Stimulated activated CD8-positive, alpha-beta memory T cell treated with anti-CD3 and anti-CD28 coated beads, Interleukin-15, amount 100 ng/mL, for 48 hours (primary cell): ENCODE results near the gene ZBED5.
"Not testable (repeated sequence)": the region's sequence is repeated elsewhere in the genome, so short reads cannot be mapped to it uniquely, and the experiment has no call there.

ENCODE experiments used
- DNase-seq, 2 donors: peaks; one replicate each; pipeline ENCODE4 v3.0.0-alpha.2; 2020; ENCODE audit warnings: low read depth in 2 of 2

Gene ZBED5

DNA sequence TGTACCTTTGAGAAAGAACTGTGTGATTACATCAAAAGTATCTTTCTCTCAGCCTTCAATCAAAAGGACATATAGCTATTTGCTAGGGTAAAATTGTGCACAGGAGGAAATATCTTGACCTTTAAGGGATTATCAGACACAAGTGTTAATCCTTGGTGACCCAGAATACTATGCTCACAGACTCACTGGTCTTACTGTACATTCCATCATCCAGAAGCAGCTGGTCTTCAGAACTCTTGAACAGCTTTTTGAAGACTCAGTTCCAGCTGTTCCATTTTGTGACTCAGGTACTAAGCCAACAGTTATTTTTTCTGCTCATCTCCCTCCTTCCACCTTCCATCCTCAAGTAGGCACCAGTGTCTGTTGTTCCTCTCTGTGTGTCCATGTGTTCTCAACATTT is 19.8 kb downstream of the ZBED5 start:
- no peak for DNase-seq

DNA sequence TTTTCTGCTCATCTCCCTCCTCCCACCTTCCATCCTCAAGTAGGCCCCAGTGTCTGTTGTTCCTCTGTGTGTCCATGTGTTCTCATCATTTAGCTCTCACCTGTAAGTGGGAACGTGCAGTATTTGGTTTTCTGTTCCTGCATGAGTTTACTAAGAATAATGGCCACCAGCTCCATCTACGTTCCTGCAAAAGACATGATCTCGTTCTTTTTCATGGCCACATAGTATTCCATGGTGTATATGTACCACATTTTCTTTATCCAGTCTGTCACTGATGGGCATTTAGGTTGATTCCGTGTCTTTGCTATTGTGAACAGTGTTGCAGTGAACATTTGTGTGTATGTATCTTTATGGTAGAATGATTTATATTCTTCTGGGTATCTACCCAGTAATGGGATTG is 21.0 kb downstream of the ZBED5 start:
- DNase-seq, result not testable (repeated sequence)

DNA sequence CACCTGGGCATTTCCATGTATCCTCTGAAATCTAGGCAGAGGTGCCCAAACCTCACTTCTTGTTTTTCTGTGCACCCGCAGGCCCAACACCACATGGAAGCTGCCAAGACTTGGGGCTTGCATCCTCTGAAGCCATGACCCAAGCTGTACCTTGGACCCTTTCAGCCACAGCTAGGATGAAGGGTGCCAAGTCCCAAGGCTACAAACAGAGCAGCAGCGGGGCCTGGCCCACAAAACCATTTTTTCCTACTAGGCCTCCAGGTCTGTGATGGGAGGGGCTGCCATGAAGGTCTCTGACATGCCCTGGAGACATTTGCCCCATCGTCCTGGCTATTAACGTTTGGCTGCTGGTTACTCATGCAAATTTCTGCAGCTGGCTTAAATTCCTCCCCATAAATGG is 28.7 kb downstream of the ZBED5 start:
- no peak for DNase-seq

DNA sequence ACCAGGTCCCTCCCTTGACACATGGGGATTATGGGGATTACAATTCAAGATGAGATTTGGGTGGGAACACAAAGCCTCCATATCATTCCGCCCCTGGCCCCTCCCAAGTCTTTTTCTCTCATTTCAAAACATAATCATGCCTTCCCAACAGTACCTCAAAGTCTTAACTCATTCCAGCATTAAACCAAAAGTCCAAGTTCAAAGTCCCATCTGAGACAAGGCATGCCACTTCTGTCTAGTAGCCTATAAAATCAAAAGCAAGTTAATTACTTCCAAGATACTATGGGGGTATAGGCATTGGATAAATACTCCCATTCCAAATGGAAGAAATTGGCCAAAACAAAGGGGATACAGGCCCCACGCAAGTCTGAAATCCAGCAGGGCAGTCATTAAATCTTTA is 29.5 kb downstream of the ZBED5 start:
- no peak for DNase-seq

DNA sequence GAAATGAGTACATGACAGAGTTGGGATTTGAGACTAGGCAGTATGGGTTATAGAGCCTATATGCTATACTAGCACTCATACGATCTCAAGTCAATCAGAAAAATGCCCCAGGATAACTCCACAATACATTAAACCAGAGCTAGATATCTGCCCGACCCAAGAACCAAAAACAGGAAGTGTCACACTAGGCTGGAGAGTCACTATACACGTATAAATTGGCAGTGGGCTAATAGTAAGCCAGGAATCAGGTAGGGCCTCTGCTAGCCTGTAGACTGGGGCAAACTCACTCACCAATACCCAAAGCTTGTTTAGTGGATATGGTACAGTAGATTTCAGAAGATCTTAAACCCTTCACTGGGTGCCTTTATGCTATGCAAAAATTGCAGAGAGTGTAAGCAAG is 33.0 kb downstream of the ZBED5 start:
- DNase-seq, result no peak

DNA sequence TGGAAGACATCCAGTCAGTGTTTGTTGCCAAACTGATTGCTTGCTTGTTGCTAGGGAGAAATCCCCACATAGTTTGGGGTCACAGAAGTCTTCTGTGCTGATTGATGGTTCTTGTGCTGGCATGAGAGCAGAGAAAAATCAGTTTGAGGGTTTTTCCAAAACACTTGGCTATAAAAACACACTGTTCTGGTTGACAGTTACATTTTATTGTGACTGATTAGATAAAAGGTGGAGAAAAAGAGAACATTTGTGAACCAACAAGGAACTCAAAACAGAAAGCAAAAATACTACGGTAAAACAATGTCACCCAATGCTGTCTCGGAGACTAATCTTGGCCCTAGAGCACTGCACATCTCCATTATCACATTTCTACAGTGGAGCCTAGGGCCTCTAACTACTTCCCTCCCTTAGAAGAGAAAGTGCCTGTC is 34.7 kb downstream of the ZBED5 start:
- DNase-seq, result no peak

DNA sequence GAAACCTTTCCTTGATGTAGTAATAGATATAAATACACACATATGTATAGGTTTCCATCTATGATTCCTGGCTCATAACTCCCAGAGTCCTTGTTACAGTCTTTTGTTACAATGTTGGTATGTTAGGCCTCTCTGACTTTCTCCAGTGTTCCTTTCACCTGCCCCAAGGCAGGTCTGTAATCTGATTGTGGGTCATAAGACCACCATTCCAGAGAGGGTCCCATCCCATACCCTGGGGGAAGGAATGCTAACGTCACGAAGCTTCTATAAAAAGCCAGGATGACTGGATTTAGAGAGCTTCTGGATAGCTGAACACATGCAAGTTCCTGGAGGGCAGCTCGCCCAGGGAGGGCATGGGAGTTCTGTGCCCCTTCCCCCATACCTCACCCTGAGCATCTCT is 35.4 kb downstream of the ZBED5 start:
- DNase-seq, result not testable (repeated sequence)

DNA sequence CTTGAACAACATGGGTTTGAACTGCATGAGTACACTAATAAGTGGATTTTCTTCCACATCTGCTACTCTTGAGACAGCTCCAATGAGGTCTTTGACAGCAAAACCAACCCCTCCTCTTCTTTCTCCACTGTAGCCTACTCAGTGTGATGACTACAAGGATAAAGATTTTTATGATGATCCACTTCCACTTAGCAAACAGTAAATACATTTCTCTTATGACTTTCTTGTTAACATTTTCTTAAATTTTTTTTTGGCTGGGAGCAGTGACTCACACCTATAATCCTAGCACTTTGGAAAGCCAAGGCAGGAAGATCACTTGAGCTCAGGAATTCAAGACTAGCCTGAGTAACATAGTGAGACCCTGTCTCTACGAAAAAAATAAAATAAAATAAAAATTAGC is 39.3 kb downstream of the ZBED5 start:
- no peak for DNase-seq

DNA sequence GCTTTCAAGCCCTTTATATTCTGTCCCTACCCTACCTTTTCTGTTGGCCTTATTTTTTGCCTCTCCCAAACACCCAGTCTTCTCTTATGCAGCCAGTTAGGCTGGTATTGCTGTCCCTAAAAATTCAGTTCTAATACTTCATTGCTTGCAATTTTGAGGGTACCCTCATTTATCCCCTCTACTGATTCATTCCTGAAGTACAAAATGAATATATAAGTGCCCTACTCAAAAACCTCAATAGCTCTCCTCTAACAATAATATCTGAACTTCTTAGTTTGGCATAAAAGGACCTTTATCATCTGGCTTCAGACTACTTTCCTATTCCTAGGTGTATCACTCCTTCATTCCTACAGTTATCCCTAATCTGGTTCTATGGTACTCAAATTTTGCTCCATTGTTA is 43.9 kb downstream of the ZBED5 start:
- DNase-seq, result no peak

DNA sequence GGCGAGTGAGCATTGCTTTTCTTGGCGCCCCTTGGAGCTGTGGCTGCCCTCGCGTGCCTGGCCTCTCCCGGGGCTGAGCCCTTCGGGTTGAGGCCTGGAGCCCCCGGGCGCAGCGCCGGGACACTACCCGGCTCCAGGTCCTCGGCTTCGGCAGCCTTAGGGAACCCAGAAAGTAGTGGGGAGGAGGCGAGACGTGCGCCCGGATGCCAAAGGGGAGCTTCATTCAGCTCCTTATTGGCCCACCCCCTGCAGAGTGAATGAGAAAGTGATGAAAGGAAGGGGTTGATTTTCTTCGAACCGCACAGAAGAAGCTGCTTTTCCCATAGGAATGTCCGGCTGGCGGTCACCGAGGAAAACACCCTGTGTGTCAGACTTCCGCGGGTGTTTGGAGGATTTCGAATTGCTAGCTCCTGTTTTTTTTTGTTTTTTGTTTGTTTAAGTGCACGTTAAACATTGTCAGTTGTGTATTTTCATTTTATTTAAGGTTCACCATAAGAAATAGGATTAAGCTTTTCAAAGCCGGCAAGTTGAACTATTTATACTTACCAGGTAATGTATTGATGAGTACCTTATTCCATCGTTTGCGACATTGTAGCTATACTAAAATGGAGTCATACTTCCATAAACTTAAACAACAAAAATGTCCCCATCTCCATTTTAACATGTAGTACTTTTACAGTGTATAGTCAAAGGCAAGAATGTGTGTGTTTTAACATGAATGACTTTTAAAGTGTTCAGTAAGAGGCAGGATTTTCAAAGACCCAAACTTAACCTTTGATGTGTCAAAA is 48.3 kb downstream of the ZBED5 start:
- peak; percentile 14 to 20 for DNase-seq

DNA sequence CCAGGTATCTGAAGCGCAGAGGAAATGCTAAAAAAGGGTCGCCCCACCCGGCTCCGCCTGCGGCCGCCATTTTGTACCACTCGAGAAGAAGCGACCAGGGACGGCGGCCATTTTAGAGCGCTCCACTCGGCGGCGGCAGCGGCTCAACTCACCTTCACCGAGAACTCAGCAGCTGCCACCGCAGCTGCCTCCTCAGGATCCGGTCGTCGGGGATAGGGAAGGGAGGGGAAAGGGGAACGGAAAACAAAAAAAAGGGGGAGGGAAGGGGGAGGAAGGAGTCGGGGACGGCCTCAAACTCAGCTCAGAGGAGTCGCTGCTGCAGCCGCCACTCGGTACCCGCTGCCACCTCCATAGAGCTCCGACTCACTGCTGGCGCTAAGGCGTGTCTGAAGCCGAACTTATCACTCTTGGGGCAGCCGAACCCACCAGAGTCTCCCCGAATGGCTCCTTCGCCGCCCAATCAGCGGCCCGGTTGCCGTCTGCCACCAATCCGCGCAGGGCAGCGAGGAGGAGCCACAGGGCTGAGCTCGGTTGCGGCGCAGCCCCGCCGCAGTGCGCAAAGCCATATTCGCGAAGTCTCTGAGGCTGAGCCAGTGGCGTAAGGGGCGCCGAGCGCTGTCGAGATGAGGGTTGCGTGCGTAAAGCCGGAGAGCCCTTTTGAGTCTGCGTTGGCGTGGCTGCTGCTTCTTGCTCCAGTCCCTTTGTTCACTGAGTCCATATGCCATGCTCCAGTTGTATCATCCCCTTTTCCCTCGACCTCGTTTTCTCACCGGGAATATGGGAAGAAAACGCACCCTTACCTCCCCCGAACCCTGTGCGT is 49.1 kb downstream of the ZBED5 start, which contains the start of gene EIF4G2:
EIF4G2 (minus strand) TSS at position 374 of the 820 bp plus-strand sequence.
- peak; percentile 97 to 98 for DNase-seq

DNA sequence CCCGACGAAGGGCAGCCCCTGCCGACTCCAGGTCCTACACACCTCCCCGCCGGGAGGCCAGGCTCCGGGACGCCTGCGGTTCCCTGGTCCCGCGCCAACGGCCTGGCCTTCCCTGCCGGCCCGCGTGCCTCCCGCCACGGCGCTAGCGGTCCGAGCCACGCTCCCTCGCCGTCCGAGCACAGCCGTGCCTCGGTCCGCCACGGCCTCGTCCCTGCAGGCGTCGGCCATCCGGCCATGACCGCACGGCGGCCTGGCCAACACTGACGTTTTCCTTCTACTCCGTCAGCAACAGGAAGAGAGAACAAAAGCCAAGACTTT is 49.7 kb downstream of the ZBED5 start:
- DNase-seq, result no peak

DNA sequence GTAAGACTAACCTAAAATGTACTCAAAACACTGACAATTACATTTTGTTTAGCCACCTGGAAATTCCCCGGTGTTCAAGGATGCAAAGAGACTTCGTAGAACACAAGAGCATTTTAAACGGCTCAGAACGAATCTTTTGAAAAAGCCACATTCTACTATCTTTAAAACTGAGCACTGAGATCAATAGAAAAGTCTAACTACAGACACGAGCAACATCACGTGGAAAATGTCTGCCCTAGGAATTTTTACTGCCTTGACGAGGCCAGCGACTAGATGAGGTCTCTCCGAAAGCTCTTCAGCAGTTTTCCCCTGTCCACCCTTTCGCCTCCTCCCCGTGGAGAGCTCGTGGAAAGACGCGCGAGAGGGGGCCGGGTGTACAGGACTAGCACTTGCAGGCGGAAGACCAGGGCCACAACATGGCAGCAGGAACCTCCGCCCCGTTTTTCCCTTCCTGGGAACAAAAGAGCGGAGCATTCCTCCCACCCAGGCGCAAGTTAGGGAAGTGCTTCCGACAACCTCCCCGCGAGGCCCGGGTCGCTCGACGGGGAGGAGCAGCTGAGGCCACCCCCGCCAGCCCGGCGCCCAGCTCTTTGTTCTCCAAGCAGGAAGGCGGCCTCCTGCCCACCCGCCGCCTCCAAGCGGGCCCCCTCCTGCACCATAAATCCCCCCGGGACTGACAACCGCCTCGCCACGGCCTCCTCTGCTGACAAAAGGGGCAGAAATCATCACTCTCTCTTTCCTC is 50.2 kb downstream of the ZBED5 start:
- peak; percentile 19 to 32 for DNase-seq

DNA sequence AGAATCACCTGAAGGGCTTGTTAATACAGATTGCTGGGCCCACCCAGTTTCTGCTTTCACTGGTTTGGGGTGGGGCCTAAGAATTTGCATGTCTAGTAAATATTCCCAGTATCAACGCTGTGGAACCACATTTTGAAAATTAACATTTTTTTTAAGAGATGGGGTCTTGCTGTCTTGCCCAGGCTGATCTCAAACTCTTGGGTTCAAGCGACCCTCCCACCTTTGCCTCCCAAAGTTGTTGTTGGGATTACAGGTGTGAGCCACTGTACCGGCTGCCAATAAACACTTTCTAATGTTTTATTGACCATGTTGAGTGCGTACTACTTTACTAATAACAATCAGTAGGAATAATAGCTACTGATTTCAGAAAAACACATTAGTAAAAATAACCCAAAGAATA is 51.6 kb downstream of the ZBED5 start:
- DNase-seq, result no peak

DNA sequence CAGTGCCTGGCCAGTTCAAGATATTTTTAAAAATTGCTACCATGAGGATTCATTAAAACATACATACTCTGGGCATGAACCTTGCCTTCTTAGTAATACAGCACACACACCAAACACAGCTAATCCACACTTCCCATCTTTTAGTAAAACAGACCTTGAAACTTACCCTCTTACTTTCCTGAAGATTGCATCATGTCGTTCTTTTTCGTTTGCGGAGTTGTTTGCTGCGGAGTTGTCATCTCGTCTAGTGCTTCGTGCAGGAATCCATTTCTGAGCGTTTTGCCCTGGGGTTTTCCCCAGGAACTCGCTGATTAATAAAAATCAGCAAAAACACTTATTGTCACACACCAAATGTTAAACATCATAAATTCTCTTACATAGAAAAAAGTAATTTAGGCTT is 52.1 kb downstream of the ZBED5 start:
- DNase-seq, result no peak

DNA sequence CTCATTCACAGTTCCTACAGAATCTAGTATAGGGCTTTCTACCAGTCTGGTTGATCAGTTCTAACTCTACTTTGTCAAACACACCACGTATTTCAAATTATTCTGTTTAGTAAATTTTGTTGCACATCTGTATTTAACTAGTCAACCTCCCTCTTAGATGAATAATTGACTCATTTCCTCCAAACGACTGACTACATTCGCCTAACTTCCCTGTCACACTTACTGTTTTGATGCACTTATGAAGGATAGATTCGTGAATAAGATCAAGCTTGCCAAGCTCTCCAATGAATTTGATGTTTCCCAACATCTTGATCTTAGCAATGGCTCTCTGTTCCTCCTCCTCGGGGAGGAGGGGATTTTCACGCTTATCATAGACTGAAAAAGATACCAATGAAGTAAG is 54.2 kb downstream of the ZBED5 start:
- DNase-seq, result no peak
